DMS53 treated with DMSO at 0.1 percent for 48 hours (cell line): ENCODE results near the gene MS4A5.

Experiments
- DNase-seq: peaks from one replicate; lab custom pipeline; 2025; ENCODE audit not compliant: unreplicated experiment; lab: John Stamatoyannopoulos, UW

Gene MS4A5

GRCh38 chr11:60477035-60477445 is 47.7 kb downstream of the MS4A5 start:
- no peak for DNase-seq

GRCh38 chr11:60482361-60482760 is 53.0 kb downstream of the MS4A5 start:
- no peak for DNase-seq

GRCh38 chr11:60485987-60486386 is 56.6 kb downstream of the MS4A5 start:
- peak; percentile 81 for DNase-seq

GRCh38 chr11:60492488-60493009 is 63.2 kb downstream of the MS4A5 start, which contains the start of gene MS4A12:
Gene MS4A12 (plus strand): TSS chr11:60492778. CDS start chr11:60497319, 4,541 bp downstream.
- DNase-seq: no peak

GRCh38 chr11:60493454-60493853 is 64.1 kb downstream of the MS4A5 start:
- no peak for DNase-seq
